HUES6 (cell line): ENCODE results near the gene ZFP36L2.

Experiments used
- H3K27ac ChIP-seq: 2 replicates; pipeline ENCODE4 v1.7.0; 2013; ENCODE audit warnings: low read depth, mild to moderate bottlenecking, low read length, inconsistent platforms
- H3K27me3 ChIP-seq: 2 replicates; pipeline ENCODE4 v1.6.1; 2013; ENCODE audit warnings: low read length; ENCODE audit not compliant: control insufficient read depth, insufficient read depth
- H3K36me3 ChIP-seq: 2 replicates; pipeline ENCODE4 v1.6.1; 2013; ENCODE audit warnings: low read length; ENCODE audit not compliant: control insufficient read depth, insufficient read depth
- H3K4me1 ChIP-seq: 2 replicates; pipeline ENCODE4 v1.6.1; 2013; ENCODE audit warnings: low read length; ENCODE audit not compliant: control insufficient read depth, insufficient read depth
- H3K4me3 ChIP-seq: 2 replicates; pipeline ENCODE4 v1.5.1; 2013; ENCODE audit warnings: low read depth, low read length
- H3K9ac ChIP-seq: one replicate; pipeline ENCODE4 v1.6.1; 2013; ENCODE audit warnings: mild to moderate bottlenecking, low read length
- H3K9me3 ChIP-seq: 2 replicates; pipeline ENCODE4 v1.6.1; 2013; ENCODE audit warnings: low read depth, low read length; ENCODE audit not compliant: control insufficient read depth, insufficient read depth

The ZFP36L2 gene

GRCh38 chr2:43180897-43181296 lies 45.5 kb downstream of the ZFP36L2 start:
- Histone ChIP-seq H3K27ac (peak overlapping the region; percentile 20; the same call in 1 of the 2 replicates), H3K4me3 (no peak overlapping the region), H3K36me3 (no peaks in the 10 kb centered on the region), H3K9me3 (peaks cover 6% of the 10 kb centered on the region; the same call in 1 of the 2 replicates), H3K4me1 (peaks cover 65% of the 10 kb centered on the region), H3K27me3 (no peaks in the 10 kb centered on the region), H3K9ac (peak overlapping the region; percentile 34)

GRCh38 chr2:43179942-43180341 lies 46.5 kb downstream of the ZFP36L2 start:
- H3K4me1 ChIP-seq: peaks cover 62% of the 10 kb centered on the region
- H3K4me3 ChIP-seq: 0 out of 2 replicates have a peak overlapping the region, but pooled peaks have one; percentile 5
- peak overlapping the region; percentile 69 for H3K9ac ChIP-seq
- H3K27me3 ChIP-seq: no peaks in the 10 kb centered on the region
- H3K9me3 ChIP-seq: peaks cover 16% of the 10 kb centered on the region; the same call in 1 of the 2 replicates
- H3K27ac ChIP-seq: peak overlapping the region; percentile 93; the same call in 1 of the 2 replicates
- H3K36me3 ChIP-seq: no peaks in the 10 kb centered on the region

DNA sequence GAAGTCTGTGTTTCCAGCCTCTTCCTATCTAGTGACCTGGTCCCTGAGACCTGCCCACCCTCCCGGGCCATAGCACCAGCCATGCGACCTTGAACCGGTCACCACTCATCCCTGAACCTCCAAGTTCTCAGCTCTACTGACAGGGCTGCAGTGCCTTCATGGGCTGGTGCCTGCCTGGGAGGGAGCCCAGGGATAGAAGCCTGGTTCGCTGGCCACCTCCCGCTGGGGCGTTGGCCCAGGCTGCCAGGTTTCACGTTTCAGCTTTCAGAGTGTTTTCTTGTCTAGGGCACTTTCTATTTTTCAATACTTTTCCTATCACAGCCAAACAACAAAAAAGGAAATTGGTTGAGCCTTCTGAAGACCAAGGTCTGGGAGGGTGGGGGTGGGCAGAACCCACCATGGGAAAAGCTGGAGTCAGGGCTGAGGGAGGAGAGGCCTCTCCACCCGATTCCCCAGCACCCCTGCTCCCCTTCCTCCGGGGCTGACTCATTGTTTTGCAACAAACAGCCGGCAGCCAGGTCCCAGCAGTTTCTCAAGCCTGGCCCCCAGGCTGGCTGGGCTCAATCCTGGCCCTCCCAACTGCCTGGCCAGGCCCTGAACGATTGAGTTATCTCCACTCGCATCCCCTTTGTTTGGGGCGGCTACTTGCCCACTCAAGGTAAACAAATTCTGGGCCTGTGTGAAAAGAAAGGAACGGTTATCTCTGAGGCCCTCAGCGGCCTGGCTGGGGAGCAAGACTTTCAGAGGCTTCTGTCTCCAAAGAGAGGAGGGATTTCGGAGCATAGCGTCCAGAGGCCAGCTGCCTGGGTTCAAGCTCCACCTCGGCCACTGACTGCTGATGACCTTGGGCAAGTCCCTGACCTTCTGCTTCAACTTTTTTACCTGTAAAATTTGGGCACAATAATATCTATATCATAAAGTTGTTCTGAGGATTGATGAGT lies 47.5 kb downstream of the ZFP36L2 start:
- no peaks in the 10 kb centered on the region for H3K36me3 ChIP-seq
- H3K9ac ChIP-seq: peak overlapping the region; percentile 69
- H3K9me3 ChIP-seq: peaks cover 21% of the 10 kb centered on the region; the same call in 1 of the 2 replicates
- H3K27me3 ChIP-seq: no peaks in the 10 kb centered on the region
- peak overlapping the region; percentile 93 for H3K27ac ChIP-seq
- H3K4me3 ChIP-seq: peak overlapping the region; percentile 21; the same call in 1 of the 2 replicates
- H3K4me1 ChIP-seq: peaks cover 62% of the 10 kb centered on the region

DNA sequence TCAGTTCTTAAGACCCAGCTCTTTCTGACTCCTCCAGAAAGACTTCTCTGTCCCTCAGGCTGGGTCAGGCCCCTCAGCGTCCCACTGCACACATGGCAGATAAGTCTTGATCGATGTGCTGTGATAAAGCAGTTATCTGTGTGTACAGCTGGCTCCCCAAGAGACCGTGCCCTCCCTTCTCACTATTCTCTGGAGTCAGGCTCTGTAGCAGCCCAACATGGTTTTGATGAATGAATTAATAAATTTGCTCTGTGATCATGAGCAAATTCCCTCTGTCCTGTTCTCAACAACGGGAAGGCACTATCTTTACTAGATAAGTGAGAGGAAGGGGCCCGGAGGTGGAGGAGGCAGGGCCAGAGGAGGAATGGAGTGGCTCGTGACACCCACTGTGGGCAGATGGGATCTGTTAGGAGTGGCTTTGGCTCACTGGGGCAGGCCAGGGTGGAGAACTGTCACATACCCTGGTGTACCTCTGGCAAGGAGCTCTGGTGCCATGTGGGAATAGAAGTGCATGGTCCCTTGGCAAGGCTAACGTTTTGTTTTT lies 48.3 kb downstream of the ZFP36L2 start:
- no peaks in the 10 kb centered on the region for H3K27me3 ChIP-seq
- peak overlapping the region; percentile 69 for H3K9ac ChIP-seq
- peaks cover 59% of the 10 kb centered on the region for H3K4me1 ChIP-seq
- peaks cover 21% of the 10 kb centered on the region; the same call in 1 of the 2 replicates for H3K9me3 ChIP-seq
- peak overlapping the region; percentile 93; the same call in 1 of the 2 replicates for H3K27ac ChIP-seq
- no peak overlapping the region for H3K4me3 ChIP-seq
- H3K36me3 ChIP-seq: no peaks in the 10 kb centered on the region

DNA sequence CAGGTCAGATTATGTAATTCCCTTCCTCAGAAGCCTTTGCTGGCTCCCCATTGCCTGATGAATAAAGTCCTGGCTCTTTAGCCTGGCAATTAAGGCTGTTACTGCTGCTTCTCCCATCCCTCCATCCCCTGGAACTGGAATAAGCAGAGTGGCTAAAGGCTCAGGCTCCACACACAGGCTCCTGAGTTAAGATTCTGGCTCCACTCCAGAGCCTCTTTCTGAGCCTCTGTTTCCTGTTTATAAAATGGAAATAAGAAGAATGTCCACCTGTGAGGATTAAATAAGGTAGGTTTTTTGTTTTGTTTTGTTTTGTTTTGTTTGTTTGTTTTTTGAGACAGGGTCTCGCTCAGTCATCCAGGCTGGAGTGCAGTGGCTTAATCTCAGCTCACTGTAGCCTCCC lies 50.0 kb downstream of the ZFP36L2 start:
- no peak overlapping the region for H3K4me3 ChIP-seq
- H3K36me3 ChIP-seq: no peaks in the 10 kb centered on the region
- H3K9ac ChIP-seq: no peak overlapping the region

GRCh38 chr2:43175876-43176275 lies 50.5 kb downstream of the ZFP36L2 start:
- no peak overlapping the region for H3K9ac ChIP-seq
- H3K27ac ChIP-seq: no peak overlapping the region
- no peak overlapping the region for H3K4me3 ChIP-seq
- H3K4me1 ChIP-seq: peaks cover 48% of the 10 kb centered on the region
- H3K36me3 ChIP-seq: no peaks in the 10 kb centered on the region
- H3K27me3 ChIP-seq: no peaks in the 10 kb centered on the region
- peaks cover 21% of the 10 kb centered on the region; the same call in 1 of the 2 replicates for H3K9me3 ChIP-seq

More for the DNA sequence above, 50.0 kb downstream of the ZFP36L2 start:
- Histone ChIP-seq H3K9me3 (peaks cover 21% of the 10 kb centered on the region; the same call in 1 of the 2 replicates), H3K27me3 (no peaks in the 10 kb centered on the region), H3K4me1 (peaks cover 54% of the 10 kb centered on the region), H3K27ac (no peak overlapping the region)

DNA sequence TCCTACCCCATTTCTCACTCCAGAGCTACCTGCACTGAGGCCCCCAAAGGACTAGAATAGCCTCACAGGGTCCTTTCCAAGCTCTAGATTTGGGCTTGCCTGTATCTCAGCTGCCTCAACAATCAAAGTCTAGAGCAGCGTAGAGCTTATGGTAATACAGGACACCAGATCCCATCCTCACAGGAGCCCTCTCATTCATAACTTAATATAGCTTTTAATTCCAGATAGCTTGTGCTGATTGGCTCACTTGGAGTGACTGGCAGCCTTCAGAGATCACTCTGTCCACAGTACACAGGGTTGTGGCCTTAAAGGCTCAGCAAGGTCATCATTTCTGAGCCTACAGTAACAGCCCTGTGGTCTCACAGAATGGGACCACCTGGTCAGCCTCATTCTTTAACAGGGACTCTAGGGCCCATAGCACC lies 51.4 kb downstream of the ZFP36L2 start:
- Histone ChIP-seq H3K9ac (no peak overlapping the region), H3K36me3 (no peaks in the 10 kb centered on the region), H3K4me1 (peaks cover 40% of the 10 kb centered on the region), H3K9me3 (peaks cover 21% of the 10 kb centered on the region; the same call in 1 of the 2 replicates), H3K4me3 (no peak overlapping the region), H3K27me3 (no peaks in the 10 kb centered on the region), H3K27ac (no peak overlapping the region)

GRCh38 chr2:43174368-43174916 lies 52.0 kb downstream of the ZFP36L2 start:
- Histone ChIP-seq H3K36me3 (no peaks in the 10 kb centered on the region), H3K27me3 (no peaks in the 10 kb centered on the region), H3K4me3 (0 out of 2 replicates have a peak overlapping the region, but pooled peaks have one; percentile 12), H3K9ac (no peak overlapping the region), H3K27ac (no peak overlapping the region), H3K4me1 (peaks cover 40% of the 10 kb centered on the region), H3K9me3 (peaks cover 21% of the 10 kb centered on the region; the same call in 1 of the 2 replicates)
